Ishikawa (cell line): ENCODE data around the gene SLAMF7.

ENCODE experiments used
- CEBPB ChIP-seq: IDR thresholded peaks from 2 replicates; pipeline ENCODE4 v1.6.1; 2012
- CREB1 ChIP-seq: IDR thresholded peaks from 2 replicates; pipeline ENCODE4 v1.6.1; 2012; ENCODE audit warnings: low read depth
- EGR1 ChIP-seq: IDR thresholded peaks from 2 replicates; pipeline ENCODE4 v1.6.1; 2012
- EP300 ChIP-seq: IDR thresholded peaks from 2 replicates; pipeline ENCODE4 v1.6.1; 2012; ENCODE audit warnings: borderline replicate concordance
- FOXM1 ChIP-seq: IDR thresholded peaks from 2 replicates; pipeline ENCODE4 v1.6.1; 2012; ENCODE audit warnings: low read depth, borderline replicate concordance
- MAX ChIP-seq: IDR thresholded peaks from 2 replicates; pipeline ENCODE4 v1.6.1; 2012
- NFIC ChIP-seq: IDR thresholded peaks from 2 replicates; pipeline ENCODE4 v1.6.1; 2012
- RAD21 ChIP-seq: IDR thresholded peaks from 2 replicates; pipeline ENCODE4 v1.6.1; 2012; ENCODE audit warnings: low read depth
- REST ChIP-seq: IDR thresholded peaks from 2 replicates; pipeline ENCODE4 v1.6.1; 2012; ENCODE audit warnings: low read depth, mild to moderate bottlenecking
- TAF1 ChIP-seq: IDR thresholded peaks from 2 replicates; pipeline ENCODE4 v1.6.1; 2012; ENCODE audit warnings: low read depth, mild to moderate bottlenecking
- TCF12 ChIP-seq: IDR thresholded peaks from 2 replicates; pipeline ENCODE4 v1.6.1; 2012; ENCODE audit warnings: low read depth
- TEAD4 ChIP-seq: IDR thresholded peaks from 2 replicates; pipeline ENCODE4 v1.6.1; 2012
- USF1 ChIP-seq: IDR thresholded peaks from 2 replicates; pipeline ENCODE4 v1.6.1; 2012
- YY1 ChIP-seq: IDR thresholded peaks from 2 replicates; pipeline ENCODE4 v1.6.1; 2012; ENCODE audit warnings: low read depth
- ZBTB7A ChIP-seq: IDR thresholded peaks from 2 replicates; pipeline ENCODE4 v1.6.1; 2012; ENCODE audit warnings: low read depth

SLAMF7 gene

GRCh38 chr1:160711602-160712311, 27.3 kb upstream of the SLAMF7 start, which contains the start of gene CD48:
Gene CD48 (minus strand): TSS chr1:160711822. CDS start chr1:160711763, 59 bp downstream.
- no peak for TF ChIP-seq YY1
- no peak for TF ChIP-seq CEBPB
- no peak for TF ChIP-seq TAF1
- no peak for TF ChIP-seq NFIC
- no peak for TF ChIP-seq RAD21
- no peak for TF ChIP-seq REST
- TF ChIP-seq MAX, result no peak
- no peak for TF ChIP-seq ZBTB7A
- no peak for TF ChIP-seq EP300
- no peak for TF ChIP-seq USF1
- TF ChIP-seq EGR1, result no peak
- no peak for TF ChIP-seq TCF12

GRCh38 chr1:160713161-160713560, 25.9 kb upstream of the SLAMF7 start:
- TF ChIP-seq USF1, result no peak
- no peak for TF ChIP-seq NFIC
- no peak for TF ChIP-seq CEBPB
- TF ChIP-seq FOXM1, result no peak
- no peak for TF ChIP-seq ZBTB7A
- no peak for TF ChIP-seq TCF12
- TF ChIP-seq MAX, result no peak
- no peak for TF ChIP-seq TEAD4
- TF ChIP-seq YY1, result no peak
- no peak for TF ChIP-seq TAF1
- no peak for TF ChIP-seq REST
- TF ChIP-seq EGR1, result no peak
- TF ChIP-seq EP300, result no peak
- TF ChIP-seq CREB1, result no peak
- no peak for TF ChIP-seq RAD21

- TF ChIP-seq REST, result no peak
- TF ChIP-seq EGR1, result no peak
- TF ChIP-seq CREB1, result no peak
- no peak for TF ChIP-seq ZBTB7A
- no peak for TF ChIP-seq USF1
- TF ChIP-seq RAD21, result no peak
- TF ChIP-seq CEBPB, result no peak
- TF ChIP-seq TCF12, result no peak
- TF ChIP-seq EP300, result no peak
- no peak for TF ChIP-seq TAF1
- no peak for TF ChIP-seq MAX
- TF ChIP-seq YY1, result no peak
- TF ChIP-seq FOXM1, result no peak
- no peak for TF ChIP-seq NFIC
These were observed 23.0 kb upstream of the SLAMF7 start for GRCh38 chr1:160716013-160716412.

GRCh38 chr1:160717306-160717705, 21.7 kb upstream of the SLAMF7 start:
- TF ChIP-seq CEBPB, result no peak
- no peak for TF ChIP-seq EP300
- no peak for TF ChIP-seq MAX
- no peak for TF ChIP-seq FOXM1
- no peak for TF ChIP-seq TCF12
- TF ChIP-seq CREB1, result no peak
- no peak for TF ChIP-seq RAD21
- TF ChIP-seq NFIC, result no peak
- no peak for TF ChIP-seq USF1
